NCI-H2029 treated with DMSO at 0.1 percent for 48 hours (cell line): ENCODE results near the gene FEM1C.

Source experiments
- DNase-seq: peaks from one replicate; lab custom pipeline; 2025; lab: John Stamatoyannopoulos, UW

FEM1C gene

DNA sequence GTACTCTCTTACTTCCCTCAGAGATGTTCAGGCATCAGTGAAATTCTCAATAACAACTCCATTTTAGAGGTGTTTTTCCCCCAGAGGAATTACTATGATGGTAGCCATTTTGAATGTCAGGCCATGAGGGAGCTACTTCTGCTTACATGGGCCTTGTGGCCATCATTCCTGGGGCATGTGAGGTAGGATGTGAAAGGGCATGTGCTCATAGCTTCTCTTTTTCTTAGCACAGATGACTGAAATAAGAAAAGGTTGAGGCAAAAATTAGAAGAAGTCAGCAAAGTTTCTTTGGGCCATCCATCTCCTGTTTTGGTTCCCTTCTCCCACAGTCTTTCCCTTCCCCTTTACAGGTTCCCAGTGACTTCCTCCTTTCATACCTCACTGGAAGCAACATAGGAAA, 68.8 kb downstream of the FEM1C start:
- DNase-seq = no peak

DNA sequence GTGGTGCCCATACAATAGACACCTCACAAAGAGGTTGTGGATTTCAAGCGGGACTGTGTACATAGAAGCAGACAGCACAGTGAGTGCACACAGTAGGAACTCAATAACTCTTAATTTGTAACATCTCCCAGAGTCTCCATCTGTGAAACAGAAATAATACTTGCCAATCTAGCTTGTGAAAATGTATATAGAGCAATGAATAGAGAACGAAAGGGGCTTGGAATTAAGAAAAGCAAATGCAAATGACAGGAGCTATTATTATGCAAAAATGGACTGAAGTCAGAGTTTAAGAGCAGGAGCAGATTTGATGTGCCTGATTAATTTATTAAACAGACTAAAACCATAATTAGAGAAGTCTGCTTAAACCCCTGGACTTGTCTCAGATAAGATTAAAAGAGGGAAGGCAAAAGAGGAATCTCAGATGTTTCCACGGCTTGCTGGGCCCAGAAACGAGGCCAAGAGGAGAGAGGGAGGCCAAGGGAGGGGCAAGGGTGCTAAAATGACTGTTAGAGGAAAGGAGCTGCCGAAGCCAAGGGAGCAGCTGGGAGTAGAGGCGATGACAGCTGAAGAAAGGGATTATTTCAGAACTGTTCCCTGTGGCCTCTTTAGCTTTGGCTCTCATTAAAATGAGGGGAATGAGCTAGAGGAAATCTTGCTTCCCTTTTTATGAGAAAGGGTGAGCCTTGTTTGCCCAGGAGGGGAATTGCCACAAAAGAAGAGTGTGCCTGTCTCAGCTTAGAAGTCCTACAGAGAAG, 72.1 kb downstream of the FEM1C start:
- DNase-seq = no peak

DNA sequence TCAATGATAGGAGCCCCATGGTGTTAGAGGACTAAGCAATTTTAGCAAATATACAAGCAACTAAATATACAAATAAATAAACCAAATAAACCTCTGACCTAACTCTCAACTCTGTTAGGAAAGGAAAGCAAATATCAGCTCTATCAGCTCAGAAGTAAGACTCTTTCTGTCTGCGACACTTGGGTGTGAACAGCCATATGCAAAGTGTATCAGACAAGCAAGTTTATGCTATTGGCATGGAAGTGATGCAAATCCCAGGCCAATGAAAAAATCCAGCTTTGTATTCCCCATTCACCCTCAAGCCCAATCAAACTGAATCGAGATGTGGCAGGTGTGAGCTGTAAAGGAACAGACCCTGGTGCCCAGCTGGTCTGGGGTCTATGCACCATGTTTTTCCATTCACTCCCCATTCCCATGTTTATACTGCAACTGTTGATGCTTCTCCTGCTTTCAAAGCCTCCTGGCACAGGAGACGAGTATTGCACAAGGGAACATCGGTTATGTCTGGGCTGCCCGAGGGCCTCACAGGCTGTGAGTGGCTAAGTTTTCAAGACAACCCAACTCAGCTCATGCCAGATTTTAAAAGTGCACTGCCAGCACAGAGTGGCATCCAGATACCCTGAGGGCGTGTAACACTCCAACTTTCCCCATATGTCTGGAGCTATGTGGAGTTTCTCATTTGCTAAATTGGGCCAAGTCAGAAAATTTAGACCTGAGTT, 73.1 kb downstream of the FEM1C start:
- DNase-seq = no peak

DNA sequence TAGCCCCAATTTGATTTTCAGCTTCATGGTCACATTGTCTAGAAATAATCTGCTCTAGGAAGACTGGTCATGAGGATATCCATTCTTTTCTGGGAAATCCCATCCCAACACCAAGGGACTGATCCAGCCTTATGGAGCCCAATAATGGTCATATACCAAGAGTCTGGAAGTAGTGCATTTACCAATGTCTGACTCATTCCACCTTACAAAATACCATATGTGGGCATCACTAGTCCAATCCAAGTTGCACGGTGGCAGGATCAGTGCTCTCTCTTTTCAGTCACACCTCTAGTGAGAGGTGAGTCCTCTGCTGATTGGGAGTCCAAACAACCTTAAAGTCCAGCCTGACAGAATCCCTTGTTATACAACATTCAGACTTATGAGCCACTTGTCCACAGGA, 73.7 kb downstream of the FEM1C start:
- DNase-seq = no peak
